SJSA1 (cell line): ENCODE results near the gene SSH2. TPM values are rescaled to one million over a fixed set of nuclear protein-coding genes. Genes with fewer than 3 reads are reported as not detected.
"Not testable (repeated sequence)": the region's sequence is repeated elsewhere in the genome, so short reads cannot be mapped to it uniquely, and the experiment has no call there.

ENCODE experiments used
- DNase-seq, 2 experiments: peaks; one replicate each; pipeline ENCODE4 v3.0.0-alpha.2; 2015 to 2020; ENCODE audit warnings: low spot score in 2 of 2, low read depth in 1 of 2
- H3K27ac ChIP-seq: fragments of 250-450 bp; sonication (Bioruptor Pico); 2 replicates; pipeline ENCODE4 v1.5.1; 2020; ENCODE audit warnings: mild to moderate bottlenecking, moderate library complexity
- H3K27me3 ChIP-seq: fragments of 250-450 bp; sonication (Bioruptor Pico); replicated peaks from 2 replicates; pipeline ENCODE4 v1.5.1; 2020; ENCODE audit warnings: mild to moderate bottlenecking, moderate library complexity
- H3K36me3 ChIP-seq: fragments of 250-450 bp; sonication (Bioruptor Pico); 2 replicates; pipeline ENCODE4 v1.5.1; 2020; ENCODE audit warnings: mild to moderate bottlenecking
- H3K4me1 ChIP-seq: fragments of 250-450 bp; sonication (Bioruptor Pico); replicated peaks from 2 replicates; pipeline ENCODE4 v1.6.1; 2021; ENCODE audit warnings: mild to moderate bottlenecking
- H3K4me3 ChIP-seq: fragments of 250-450 bp; sonication (Bioruptor Pico); 2 replicates; pipeline ENCODE4 v1.5.1; 2020; ENCODE audit warnings: mild to moderate bottlenecking
- H3K9me3 ChIP-seq: fragments of 250-450 bp; sonication (Bioruptor Pico); replicated peaks from 2 replicates; pipeline ENCODE4 v1.5.1; 2020; ENCODE audit warnings: mild to moderate bottlenecking
- total RNA-seq: library from RNA; depleted of rRNA; stranded (reverse); fragments of >200 nt; shearing (Covaris generic); gene quantifications from 2 replicates; pipeline ENCODE4 v1.2.3, GENCODE V29; 2014

Gene SSH2
- total RNA-seq, 1 experiment from 2014 or later: 12.9 TPM

DNA sequence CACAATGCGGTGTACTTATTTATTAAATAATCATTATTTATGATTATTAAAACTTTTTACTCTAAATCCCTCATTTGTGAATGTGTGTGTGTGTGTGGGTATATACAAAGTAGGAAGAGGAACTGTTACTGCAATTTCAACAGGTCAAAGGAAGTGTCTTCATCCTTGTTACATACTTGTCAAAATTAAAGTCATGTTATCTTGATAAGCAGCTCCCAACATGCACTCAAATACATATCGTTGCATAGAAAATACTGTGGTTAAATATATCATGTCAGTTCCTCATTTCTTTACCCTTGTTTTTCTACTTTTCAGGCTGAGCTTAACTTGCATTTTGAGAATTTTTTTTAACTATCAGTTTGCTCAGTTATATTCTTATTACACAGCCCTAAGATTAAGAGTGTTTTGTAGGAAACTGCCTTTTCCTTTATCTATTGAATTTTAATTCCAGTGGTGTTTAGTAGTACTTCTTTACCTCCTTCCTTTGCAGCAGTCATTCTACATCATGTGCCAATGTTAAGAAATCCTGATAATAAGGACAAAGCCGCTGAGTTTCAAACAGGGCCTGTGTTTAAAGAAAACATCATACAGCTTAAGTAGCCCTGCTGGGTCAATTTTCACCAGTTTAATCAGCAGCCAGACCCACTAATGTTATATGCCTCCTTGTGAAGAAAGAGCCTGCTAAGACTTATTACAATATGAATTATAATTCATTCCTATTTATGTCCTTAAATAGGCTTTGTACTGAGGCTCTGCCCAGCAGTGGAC lies 18.6 kb upstream of the SSH2 start:
- no peaks in the 10 kb centered on the region for H3K9me3 ChIP-seq

DNA sequence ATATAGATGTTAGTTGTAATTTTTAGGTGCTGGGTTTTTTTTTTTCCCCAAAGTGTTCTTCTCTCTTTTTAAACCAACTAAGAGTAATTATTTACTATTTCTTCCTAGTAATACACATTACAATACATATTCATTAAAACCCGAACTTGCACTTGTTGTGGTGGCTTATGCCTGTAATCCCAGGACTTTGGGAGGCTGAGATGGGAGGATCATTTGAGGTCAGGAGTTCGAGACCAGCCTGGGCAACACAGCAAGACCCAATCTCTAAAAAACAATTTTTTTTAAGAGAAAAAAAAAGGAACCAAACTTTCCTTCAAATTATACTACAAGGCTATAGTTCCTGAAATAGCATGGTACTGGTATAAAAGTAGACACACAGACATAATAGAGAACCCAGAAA lies 15.3 kb upstream of the SSH2 start:
- no peak for DNase-seq
- Histone ChIP-seq H3K4me1 (no peaks in the 10 kb centered on the region), H3K27me3 (no peaks in the 10 kb centered on the region), H3K9me3 (no peaks in the 10 kb centered on the region), H3K27ac (no peak overlapping the region), H3K36me3 (no peaks in the 10 kb centered on the region), H3K4me3 (no peak overlapping the region)

More for the DNA sequence above, 18.6 kb upstream of the SSH2 start:
- Histone ChIP-seq H3K4me3 (no peak overlapping the region), H3K27me3 (no peaks in the 10 kb centered on the region), H3K4me1 (no peaks in the 10 kb centered on the region), H3K27ac (no peak overlapping the region), H3K36me3 (no peaks in the 10 kb centered on the region)
- no peak for DNase-seq

DNA sequence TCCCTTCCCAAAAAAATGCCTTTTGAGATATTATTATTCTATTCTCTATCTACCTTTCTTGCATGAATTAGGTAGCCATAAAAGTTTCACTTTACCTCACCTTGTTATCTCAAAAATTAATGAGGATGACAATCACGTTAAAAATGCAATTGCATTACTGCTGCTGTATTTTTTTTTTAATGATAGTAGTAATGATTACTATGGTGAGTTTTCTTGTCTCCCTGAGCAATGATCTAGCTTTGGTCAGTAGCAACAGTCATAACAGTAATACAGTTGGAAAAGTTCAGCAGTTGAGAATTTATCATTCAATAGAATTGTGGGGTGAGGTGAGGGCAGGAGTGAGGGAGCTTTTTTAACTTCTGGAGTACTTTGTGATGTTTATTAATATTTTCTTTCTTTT lies 11.3 kb upstream of the SSH2 start, which contains the start of gene EFCAB5:
Gene EFCAB5 (plus strand): TSS at position 301 of the 400 bp plus-strand sequence. CDS start 163 bp downstream, outside the sequence.
- Histone ChIP-seq H3K4me3 (no peak within 1 kb of the TSS), H3K27ac (no peak within 1 kb of the TSS), H3K27me3 (no peaks in the 10 kb centered on the region), H3K4me1 (no peaks in the 10 kb centered on the region), H3K9me3 (no peaks in the 10 kb centered on the region), H3K36me3 (no peaks in the 10 kb centered on the region)
- DNase-seq: no peak

DNA sequence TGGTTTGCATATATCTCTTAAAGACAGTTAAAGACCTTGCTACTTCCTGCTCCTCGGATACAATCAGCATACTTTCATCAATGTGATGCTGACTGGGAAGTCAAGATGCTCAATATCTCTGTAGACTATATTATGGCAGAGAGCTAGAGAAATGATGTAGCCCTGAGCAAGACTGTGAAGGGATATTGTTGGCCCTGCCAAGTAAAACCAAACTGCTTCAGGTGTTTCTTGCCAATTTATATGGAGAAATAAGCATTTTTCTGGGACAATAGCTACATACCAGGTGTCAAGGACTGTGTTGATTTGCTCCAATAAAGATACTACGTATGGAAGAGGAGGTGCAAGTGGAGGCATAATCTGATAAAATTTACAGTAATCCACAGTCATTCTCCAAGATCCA lies 6.7 kb upstream of the SSH2 start:
- Histone ChIP-seq H3K27ac (no peak overlapping the region), H3K27me3 (no peaks in the 10 kb centered on the region), H3K4me3 (no peak overlapping the region), H3K36me3 (no peaks in the 10 kb centered on the region), H3K9me3 (no peaks in the 10 kb centered on the region), H3K4me1 (peaks cover under 1% of the 10 kb centered on the region; the same call in 1 of the 2 replicates)
- no peak for DNase-seq

DNA sequence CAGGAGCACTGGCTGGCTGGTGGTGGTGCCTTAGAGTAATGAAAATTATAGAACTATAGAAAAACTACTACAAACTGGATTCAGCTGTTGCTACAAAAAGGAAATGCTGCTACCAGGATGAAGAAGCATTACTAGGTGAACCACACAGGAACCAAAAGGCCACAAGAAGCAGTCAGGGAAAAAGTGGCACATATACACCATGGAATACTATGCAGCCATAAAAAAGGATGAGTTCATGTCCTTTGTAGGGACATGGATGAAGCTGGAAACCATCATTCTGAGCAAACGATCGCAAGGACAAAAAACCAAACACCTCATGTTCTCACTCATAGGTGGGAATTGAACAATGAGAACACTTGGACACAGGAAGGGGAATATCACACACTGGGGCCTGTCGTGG lies 5.9 kb upstream of the SSH2 start:
- H3K27ac ChIP-seq, H3K4me3 ChIP-seq, H3K4me1 ChIP-seq, H3K9me3 ChIP-seq, DNase-seq, H3K27me3 ChIP-seq, H3K36me3 ChIP-seq: not testable (repeated sequence)

DNA sequence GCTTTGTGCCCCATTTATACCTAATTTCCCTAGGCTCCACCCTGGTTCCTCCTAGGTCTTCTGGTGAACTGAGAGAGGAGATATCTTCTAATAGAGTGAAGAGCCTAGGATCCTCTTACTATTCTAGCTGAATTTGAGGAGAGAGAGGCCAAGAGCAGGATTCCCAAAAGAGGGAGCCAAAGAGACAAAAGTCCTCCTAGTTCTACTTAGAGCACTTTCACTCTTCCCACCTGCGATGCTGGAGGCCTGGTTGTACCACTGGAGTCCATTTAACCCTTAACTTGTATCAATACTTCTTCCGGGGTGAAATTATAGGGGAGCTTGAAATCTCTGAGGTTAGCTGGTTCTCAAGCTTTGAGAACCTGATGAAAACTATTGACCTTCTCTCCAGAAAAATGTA lies 3.4 kb upstream of the SSH2 start:
- Histone ChIP-seq H3K27me3 (no peaks in the 10 kb centered on the region), H3K4me3 (no peak overlapping the region), H3K36me3 (no peaks in the 10 kb centered on the region), H3K9me3 (no peaks in the 10 kb centered on the region), H3K27ac (no peak overlapping the region), H3K4me1 (peaks cover 12% of the 10 kb centered on the region)
- DNase-seq: no peak

DNA sequence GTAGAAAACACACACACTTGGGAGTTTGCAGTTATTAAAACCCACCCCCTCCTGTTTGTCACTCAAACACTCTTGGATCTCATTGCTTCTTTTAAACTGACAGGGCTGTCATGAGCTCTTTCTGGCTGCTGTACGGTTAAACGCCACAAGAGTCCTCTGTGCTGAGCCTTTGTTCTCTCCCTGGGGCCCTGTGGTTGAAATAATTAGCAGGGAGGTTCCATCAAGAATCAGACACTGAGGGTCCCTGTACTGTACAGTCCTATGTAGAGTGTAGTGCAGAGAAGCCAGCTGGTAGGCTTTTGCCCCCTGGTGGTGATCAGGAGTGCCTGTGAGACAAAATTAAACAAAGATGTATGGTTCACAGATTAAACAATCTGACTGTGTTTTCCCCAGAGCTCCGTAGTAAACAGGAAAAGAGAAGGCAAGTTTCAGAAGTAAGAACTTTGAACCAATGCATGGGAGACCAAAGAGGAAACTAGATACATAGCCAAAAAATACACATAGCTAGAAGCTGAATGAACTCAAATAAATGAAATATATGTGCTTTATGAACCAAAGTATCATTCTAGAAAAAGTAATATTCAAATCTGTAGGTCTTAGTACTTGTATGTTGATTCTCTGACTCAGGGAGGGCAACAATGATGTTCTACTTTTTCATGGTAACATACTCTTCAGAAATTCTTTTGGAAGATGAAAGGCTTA lies 1.4 kb upstream of the SSH2 start:
- Histone ChIP-seq H3K4me3 (peak overlapping the region; percentile 66), H3K9me3 (no peaks in the 10 kb centered on the region), H3K27me3 (no peaks in the 10 kb centered on the region), H3K4me1 (peaks cover 22% of the 10 kb centered on the region), H3K27ac (no peak overlapping the region; the same call in 1 of the 2 replicates), H3K36me3 (peaks cover 11% of the 10 kb centered on the region; the same call in 1 of the 2 replicates)
- DNase-seq: peak; percentile 81 to 84

DNA sequence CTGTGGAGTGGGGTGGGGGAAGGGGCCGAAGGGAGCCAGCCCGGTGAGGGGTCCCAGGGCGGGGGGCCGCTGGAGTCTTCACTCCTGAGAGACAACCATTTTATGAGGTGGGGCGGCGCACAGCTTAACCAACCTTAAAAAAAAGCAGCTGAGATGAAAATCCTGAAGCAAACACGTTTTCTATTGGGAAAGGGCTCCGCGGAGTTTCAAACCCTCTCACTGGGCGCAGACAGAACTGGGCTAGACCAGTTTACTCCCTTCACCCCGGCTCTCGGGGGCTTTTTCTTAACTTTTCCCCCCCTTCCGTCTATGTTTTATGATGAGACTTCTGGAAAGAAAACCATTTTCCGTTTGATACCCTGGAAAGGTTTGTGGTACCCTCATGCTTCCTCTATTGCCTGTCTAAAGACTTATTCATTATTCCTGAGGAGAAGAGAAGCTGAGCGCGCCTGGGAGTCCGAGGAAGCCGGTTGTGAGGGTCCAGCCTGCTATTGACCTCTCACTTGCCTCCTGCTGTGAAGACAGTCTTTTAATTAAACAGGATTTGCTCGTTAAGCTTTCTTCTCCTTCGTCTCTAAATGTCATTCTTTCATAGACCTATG lies 482 bp upstream of the SSH2 start:
- Histone ChIP-seq H3K9me3 (no peaks in the 10 kb centered on the region), H3K36me3 (peaks cover 11% of the 10 kb centered on the region; the same call in 1 of the 2 replicates), H3K4me1 (peaks cover 22% of the 10 kb centered on the region), H3K27ac (peak overlapping the region; percentile 65), H3K4me3 (peak overlapping the region; percentile 66), H3K27me3 (no peaks in the 10 kb centered on the region)
- DNase-seq: peak in 1 of 2 experiments; percentile 47

DNA sequence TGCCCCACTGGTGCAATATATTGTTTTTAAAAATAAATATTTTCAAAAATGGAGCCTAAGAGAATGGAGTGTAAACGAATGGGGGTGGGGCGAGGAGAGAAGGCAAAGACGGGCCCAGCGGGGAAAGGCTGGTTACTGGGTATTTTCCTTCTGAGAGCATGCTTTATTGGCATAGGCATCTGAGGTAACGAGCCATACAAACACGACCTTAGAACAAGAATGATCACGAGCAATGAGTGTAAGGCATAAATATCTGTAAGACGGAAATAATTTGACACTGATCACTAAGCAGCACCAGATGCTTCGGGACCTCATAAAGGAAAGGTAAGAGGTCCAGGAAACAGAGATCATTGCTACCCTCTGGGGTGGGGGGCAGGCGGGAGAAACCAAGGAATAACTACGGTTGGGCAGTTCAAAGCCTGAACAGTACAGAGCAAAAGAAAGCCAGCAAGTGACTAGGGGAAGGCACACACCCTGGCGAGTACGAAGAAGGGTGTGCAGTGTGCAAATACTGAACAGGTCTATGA lies 959 bp downstream of the SSH2 start:
- peaks cover 17% of the 10 kb centered on the region; the same call in 1 of the 2 replicates for H3K36me3 ChIP-seq
- H3K4me3 ChIP-seq: peak overlapping the region; percentile 66
- H3K27me3 ChIP-seq: no peaks in the 10 kb centered on the region
- no peaks in the 10 kb centered on the region for H3K9me3 ChIP-seq
- H3K27ac ChIP-seq: peak overlapping the region; percentile 65
- DNase-seq: no peak
- peaks cover 22% of the 10 kb centered on the region for H3K4me1 ChIP-seq

DNA sequence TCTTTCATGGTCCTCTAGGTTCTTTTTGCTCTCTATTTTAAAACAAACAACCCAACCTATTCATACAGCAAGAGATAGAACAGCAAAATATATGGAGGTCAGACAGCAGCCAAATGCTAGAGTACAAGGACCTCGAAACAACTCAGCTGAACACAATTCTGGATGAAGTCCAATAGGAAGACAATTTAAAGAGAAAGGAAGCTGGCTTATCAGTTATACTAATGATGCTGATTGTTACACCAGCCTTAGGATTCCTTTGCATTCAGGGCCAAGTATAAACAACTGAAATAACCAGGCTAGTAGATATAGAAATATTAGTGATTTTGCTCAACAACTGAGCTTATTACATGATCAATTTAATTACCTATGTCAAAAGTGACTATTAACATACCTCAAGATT lies 2.5 kb downstream of the SSH2 start:
- H3K4me3 ChIP-seq: no peak overlapping the region
- H3K27me3 ChIP-seq: no peaks in the 10 kb centered on the region
- H3K4me1 ChIP-seq: peaks cover 22% of the 10 kb centered on the region
- H3K27ac ChIP-seq: no peak overlapping the region
- DNase-seq: no peak
- H3K9me3 ChIP-seq: no peaks in the 10 kb centered on the region
- peaks cover 17% of the 10 kb centered on the region; the same call in 1 of the 2 replicates for H3K36me3 ChIP-seq

DNA sequence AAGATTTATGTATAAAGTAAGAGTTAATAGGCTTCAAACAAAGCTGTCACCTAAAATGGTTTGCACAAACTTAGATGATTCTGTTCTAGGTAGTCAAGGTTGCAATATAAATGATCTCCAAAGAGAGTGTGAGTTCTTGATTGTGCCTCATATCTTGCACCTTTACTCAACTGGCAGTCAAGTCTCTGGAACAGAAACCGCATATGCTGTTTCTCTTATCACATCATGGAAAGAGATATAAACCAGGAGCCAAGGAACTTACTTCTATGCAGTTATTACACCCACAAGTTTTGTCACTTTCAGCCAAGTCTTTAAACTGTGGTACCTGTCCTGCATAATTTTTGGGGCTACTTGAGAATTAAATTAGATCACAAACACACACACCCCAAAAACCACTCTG lies 5.2 kb downstream of the SSH2 start:
- H3K36me3 ChIP-seq: peaks cover 20% of the 10 kb centered on the region
- no peak overlapping the region for H3K27ac ChIP-seq
- no peak overlapping the region for H3K4me3 ChIP-seq
- H3K27me3 ChIP-seq: no peaks in the 10 kb centered on the region
- peaks cover 17% of the 10 kb centered on the region for H3K4me1 ChIP-seq
- no peaks in the 10 kb centered on the region for H3K9me3 ChIP-seq
- no peak for DNase-seq

DNA sequence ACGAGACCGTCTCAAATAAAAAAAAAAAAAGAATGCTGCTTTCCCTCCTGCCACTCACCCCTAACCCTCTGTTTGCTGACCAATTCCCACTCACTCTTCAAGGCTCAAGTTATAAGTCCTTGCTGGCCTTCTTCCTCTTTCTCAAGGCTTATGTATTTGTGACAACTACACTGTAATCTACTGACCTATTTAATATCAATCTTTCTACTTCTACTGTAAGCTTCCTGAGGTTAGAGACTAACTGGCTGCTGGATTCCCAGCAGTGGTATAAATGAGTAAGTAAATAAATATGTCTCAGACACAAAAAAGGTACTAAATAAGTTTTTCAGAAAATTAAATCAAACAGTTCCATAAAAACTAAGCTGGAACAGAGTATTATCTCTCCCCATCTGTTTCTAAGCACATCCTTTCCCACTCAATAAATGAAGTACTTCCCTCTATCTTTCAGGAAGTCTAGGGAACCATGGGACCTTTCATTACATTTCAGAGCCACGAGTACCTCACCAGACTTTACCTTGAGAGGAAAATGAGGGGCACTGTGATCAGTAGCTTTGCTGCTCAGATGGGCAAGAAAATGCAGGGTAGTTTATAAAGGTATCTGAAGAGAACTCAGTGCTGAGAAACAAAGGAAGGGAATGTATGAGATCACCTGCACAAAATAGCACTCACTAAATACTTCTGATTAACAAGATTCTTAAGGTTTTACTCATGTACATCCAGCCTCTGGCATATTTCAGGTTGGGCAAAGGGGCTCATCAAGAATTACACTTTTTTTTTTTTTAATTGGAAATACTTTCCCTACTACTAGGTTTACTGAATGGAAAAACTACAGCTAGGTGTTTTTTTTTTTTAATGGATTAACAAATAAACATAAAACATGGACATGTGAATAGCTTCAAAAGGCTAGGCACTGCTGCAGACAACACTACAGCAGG lies 10.8 kb downstream of the SSH2 start:
- peaks cover 13% of the 10 kb centered on the region for H3K4me1 ChIP-seq
- H3K36me3 ChIP-seq: peaks cover 7% of the 10 kb centered on the region
- H3K4me3 ChIP-seq: no peak overlapping the region
- H3K27ac ChIP-seq: peak overlapping the region; percentile 74
- no peaks in the 10 kb centered on the region for H3K27me3 ChIP-seq
- H3K9me3 ChIP-seq: no peaks in the 10 kb centered on the region
- peak in 1 of 2 experiments; percentile 39 for DNase-seq

DNA sequence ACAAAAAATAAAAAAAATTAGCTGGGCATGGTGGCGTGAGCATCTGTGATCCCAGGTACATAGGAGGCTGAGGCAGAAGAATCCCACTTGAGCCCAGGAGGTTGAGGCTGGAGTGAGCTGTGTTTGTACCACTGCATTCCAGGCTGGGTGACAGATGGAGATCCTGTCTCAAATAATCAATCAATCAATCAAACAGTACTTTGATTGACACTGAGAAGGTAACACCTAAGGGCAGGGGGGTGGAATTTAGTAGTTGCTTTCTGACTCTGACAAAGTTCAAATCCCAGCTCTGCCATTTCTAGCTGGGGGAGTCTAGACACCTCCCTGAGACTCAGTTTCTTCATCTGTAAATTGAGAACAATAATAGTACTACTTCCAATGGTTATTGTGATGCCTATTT lies 12.0 kb downstream of the SSH2 start:
- H3K27ac ChIP-seq: no peak overlapping the region
- H3K4me3 ChIP-seq: no peak overlapping the region
- H3K4me1 ChIP-seq: peaks cover 13% of the 10 kb centered on the region

More for the DNA sequence above, 12.0 kb downstream of the SSH2 start:
- H3K27me3 ChIP-seq: no peaks in the 10 kb centered on the region
- no peak for DNase-seq
- H3K36me3 ChIP-seq: peaks cover 7% of the 10 kb centered on the region
- H3K9me3 ChIP-seq: no peaks in the 10 kb centered on the region
